ENCODE measurements around the gene WFS1.

WFS1 gene

DNA sequence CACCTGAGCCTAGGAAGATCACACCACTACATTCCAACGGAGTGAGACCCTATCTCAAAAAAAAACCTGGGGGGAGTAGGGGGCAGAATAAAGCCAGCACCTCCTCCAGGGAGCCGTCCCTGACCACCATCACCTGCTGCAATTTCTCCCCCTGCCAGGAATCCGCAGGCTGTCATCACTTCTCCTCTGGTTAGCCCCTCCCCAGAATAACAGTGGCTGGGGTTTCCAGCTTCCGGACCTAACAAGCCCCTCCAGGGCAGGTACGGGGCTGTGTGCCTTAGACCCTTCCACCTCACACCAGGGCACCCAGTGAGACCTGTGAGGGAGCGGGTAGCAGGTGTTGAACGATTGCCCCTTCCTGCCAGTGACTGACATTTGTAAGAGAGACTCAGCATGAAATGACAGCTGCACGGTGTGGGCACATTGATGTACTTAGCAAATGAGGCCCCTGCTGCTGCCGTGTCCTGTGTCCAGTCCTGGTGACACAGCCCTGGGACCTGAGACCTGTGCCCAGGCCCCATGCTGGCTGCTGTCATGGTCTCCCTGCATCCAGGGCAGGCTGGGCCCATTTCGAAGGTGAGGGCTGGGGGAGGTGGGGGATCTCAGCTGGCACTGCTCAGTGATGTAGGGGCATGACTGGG is 6.7 kb upstream of the WFS1 start:
- no peak for DNase-seq

DNA sequence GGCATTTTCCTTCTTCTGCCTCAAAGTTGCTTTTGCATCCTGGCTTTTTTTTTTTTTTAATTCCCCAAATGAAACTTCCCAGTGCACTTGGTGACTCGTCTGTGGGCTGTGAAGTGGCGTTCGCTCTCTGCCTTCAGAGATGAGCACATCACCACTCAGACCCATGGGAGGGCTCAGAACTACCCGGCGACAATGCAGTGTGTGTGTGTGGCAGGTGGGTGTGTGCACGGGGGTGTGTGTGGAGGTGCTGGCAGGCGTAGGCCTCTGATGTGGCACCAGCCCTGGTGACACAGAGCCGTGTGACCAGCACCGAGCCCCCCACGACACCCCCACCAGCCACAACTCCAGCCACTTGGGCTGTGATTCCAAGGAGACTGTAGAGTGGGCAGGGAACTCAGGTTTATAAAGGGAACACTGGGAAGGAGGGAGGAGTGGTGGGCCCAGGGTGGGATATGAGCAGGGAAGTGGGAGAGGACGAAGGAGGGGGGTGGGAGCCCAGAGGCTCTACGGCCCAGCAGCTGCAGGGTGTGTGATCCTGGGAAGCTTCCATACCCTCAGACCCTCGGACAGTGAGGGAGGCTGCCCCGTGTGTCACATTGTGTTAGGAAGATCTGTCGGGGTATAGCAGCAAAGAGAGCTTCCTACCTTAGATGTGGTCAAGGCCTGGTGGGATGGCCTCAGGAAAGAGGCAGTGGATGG is 6.0 kb upstream of the WFS1 start:
- no peak for DNase-seq

DNA sequence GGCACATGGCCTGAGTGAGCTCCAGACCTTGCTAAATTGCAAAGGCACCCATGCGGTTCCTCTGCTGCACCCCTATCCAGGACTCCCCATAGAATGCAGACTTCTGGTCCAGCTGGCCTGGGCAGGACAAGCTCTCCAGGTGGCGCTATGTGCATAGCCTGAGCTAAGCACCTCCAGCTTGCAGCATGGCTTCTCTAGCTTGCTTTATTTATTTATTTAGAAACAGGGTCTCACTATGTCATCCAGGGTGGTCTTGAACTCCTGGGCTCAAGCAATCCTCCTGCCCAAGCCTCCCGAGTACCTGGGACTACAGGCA is 5.5 kb upstream of the WFS1 start:
- no peak for DNase-seq

DNA sequence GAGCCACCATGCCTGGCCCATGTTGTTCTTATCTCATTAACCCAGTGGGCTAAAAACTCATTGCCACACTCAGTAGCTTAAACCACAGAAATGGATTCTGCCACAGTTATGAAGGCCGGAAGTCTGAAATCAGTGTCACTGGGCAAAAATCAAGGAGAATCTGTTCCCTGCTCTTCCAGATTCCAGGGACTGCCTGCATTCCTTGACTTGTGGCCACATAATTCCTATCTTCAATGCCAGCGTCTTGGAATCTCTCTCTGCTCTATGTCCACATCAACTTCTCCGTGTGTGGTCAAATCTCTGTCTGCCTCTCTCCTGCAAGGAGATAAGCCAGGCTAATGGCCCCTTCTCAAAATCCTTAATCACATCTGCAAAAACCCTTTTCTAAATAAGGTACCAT is 4.1 kb upstream of the WFS1 start:
- no peak for DNase-seq

DNA sequence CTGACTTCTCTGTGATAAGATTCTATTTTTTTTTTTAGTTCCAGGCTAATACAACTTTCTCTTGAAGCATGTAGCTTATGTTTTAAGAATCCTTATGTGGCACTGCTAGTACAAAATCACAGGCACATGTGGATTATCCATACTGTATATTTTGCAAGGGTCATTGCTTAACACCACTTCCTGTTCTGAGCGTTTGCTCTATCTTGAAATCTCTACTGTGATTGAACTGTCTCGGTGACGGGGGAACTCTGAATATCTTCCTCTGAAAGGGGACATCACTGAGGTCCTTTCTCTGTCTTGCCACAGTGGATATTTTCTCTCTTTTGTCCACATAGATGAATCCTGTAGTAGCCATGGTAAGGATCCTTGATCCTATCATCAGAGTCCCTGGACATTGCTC is 2.1 kb upstream of the WFS1 start:
- no peak for DNase-seq

DNA sequence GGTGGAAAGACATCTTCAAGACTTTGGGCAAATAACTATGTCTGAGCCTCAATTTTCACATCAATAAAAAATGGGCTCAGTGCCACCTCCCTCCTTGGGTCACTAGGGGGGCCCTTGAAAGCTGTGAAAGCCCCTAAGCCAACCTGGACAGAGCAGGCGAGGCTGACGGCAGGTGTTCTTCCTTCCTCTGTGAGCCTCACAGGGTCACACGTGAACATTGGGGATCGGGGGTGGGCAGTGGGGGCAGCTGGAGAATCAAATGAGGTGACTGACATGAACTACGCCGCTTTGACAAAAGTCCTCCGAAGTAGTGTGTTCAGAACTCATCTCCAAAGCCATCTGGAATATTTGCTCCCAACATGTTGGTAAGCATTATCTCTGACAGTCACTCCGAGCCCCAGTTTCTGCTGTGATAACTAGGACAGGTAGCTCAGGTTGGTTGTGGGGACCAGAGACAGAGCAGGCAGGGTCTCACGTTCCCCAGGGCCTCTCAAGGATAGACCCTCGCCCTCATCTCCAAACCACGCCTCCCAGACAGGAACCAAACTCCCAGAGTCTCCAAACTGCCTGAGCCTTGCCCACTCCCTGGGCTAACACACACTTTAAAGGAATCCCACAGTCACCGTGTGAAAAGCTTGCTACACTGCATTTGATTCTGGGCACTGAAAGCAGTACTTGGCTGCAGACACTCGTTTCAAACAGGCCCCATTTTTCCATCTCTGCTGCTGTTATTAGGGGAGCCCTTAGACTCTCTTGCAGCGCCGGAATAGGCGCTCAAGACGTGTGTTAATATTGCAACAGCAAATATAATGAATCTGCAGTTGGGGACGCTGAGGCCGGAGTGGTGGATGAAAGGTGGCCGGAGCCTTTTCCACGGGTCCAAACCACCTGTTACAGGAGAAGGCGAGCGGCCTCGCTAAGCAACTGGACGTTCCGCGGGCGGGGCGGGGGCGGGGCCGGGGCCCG is 717 bp upstream of the WFS1 start:
- no peak for DNase-seq

DNA sequence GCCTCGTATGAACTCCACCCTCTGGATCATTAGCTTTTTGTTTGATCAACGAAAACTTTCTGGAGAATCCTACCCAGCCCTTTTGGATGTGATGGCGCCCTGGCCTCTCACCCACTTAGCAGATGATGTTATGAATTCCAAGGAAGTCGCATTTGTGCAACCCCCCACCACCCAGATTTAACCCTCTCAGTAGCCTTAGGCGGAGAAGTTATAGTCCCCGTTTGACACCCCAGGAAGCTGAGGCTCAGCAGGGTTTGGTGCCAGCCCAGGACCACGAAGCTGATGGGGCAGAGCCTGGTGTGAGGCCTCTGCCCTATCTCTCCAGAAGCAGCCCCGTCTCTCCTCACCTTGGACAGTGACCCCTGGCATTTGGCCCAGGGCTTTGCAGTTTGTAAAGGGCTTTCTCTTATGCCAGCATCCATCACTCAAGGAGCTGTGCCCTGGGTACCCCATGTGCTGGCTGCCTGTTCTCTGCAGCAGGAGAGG is 1.0 kb downstream of the WFS1 start:
- DNase-seq, result no peak

DNA sequence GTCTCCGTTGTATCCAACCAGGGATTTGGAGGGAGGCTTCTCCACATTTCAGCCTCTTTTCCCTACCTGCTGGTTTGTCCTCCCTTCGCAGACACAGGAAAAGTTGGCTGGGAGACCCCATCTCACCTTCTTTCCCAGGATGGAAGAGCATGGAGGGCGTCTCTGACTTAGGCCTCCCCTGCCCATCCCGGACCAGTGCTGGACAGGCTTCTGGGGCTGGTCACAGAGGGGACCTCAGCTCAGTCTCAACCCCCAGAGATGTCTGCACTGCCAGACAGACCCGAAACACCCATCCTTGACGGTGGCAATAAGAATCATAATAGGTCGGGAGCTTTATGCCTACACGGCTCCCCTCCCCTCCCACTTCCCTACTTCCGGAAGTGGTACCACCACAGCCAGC is 1.6 kb downstream of the WFS1 start:
- no peak for DNase-seq

DNA sequence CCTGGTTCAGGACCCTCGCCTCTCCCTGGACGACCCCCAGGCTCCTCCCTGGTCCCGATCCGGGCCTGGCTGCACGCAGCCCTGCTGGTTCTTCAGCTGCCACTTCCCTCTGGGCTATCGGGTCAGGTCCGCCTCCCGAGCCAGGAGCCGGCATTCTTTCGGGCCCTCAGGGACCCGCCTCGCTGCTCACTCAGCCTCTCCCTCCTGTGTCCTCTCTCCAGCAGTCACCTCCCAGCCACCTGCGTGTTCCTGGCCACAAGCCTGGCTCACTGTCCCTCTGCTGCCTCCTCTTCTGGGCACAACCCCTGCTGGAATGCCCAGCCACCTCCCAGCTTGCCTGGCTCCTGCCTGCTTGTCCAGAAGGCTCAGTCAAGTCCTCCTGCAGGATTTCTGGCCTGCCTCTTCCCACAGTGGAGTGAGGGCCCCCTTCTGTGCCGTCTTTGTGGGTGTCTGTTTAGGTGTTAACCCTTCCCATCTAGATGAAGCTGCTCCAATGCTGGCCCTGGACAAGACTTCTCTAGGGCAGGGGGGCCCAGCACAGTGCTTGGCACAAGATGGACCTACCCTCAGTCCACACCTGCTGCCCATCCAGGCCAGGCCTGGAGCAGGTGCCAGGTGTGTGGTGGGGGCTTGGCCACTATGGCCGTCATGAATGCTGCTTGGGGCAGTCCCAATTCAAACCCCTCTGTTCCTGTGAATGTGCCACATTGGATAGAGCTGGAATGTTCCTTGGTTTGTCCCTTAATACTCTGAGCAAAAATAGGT is 2.2 kb downstream of the WFS1 start:
- DNase-seq, result no peak

DNA sequence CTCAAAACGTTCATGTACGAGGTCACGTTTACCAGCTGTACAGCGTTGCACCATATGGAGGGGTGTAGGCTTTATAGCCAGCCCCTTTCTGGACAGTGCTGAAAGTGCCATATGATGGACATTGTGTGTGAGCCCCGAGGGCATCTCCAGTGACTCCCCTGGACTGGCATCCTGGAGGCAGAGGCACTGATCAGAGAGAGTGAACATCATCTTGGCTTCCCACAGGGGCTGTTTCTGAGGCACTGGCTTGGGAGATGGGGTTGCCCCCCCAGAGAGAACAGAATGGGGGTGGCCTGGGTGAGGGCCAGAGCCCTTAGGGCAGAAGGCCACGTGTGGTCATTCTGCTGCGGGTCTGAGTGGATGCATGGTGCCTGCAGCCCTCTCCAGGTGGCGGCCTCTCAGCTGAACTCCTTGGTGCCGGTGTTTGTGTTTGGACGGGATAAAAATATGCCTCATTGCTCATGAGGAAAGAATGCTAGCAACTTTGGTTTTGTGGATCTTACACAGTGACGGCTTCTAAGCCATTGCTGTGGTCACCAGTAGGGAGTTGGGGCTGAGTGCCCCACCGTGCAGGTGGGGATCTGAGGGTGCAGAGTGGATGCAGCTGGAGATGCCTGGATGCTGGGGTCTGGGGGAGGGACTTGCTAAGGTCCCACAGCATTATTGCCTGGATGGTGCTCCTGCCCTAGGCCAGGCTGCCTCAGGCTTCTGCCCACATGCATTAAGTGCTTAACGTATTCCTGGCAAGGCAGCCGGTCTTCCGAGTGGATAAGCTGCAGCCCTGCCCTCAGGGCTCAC is 3.4 kb downstream of the WFS1 start:
- no peak for DNase-seq

DNA sequence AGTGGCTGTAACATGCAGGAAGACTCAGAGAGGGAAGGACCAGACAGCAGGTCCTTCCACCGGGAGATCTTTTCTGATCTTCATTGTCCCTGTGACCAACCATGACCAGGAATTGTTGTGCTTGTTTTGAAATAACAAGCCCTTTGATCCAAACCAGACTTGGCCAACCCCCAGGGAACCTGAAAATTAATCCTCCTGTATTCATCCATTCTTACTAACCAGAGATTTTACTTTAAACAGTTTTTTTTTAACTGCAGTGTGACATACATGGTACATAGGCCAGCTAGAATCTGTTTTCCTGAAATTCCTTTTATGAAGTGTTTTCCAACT is 4.0 kb downstream of the WFS1 start:
- DNase-seq, result no peak

DNA sequence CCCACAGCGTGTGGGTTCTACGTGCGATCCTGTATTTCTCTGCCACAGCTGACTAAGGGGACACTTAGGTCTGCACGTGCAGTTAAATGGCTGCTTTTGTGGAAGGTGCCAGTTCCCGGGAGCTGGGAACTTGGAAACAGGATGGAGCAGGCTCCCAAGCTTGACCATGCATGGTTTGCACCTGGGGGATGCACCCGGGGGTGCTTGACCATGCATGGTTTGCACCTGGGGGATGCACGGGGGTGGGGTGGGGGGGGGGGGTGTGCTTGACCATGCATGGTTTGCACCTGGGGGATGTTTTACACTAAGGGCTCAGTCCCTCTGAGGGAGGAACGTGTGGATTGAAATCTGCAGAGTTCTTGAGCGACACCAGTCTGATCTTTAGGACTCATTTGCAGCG is 5.7 kb downstream of the WFS1 start:
- no peak for DNase-seq

DNA sequence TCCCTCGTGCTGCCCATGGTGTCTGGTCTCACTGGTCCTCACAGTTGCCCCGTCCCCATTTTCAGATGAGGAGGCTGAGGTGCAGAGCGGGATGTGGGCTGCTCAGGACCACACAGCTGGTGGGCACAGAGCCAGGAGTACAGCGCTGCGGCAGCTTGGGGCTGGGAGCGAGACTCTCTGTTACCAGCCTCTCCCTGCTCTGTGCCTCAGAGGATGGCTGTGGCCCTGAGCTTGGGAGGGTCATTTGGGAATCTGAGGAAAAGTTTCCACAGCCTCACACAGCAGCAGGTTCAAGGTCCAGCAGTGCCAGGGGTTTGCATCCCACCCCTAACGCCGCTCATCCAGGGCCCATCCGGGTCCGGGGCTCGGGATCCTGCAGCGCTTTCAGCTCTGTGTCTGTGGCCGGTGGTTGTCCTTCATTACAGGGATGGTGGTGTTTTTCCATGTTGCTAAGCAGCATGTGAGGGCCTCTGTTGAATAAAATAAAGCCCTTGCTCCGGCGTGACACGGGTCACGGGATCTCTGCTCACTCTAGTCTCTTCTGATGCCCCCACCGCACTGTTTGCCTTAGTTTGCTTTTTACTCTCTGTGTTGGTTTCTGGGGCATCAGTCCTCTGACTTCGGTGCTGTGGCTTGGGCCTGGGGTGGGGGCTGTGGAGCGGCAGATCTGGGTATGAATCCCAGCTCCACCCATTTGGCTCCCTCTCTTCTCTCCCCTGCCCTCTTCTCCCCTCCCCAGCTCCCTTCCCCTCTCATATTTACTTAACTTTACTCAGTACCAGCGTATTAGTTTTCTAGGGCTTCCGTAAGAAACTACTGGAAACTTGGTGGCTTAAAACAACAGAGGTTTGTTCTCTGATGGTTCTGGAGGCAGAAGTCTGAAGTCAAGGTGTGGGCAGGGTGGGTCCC is 6.5 kb downstream of the WFS1 start:
- no peak for DNase-seq

DNA sequence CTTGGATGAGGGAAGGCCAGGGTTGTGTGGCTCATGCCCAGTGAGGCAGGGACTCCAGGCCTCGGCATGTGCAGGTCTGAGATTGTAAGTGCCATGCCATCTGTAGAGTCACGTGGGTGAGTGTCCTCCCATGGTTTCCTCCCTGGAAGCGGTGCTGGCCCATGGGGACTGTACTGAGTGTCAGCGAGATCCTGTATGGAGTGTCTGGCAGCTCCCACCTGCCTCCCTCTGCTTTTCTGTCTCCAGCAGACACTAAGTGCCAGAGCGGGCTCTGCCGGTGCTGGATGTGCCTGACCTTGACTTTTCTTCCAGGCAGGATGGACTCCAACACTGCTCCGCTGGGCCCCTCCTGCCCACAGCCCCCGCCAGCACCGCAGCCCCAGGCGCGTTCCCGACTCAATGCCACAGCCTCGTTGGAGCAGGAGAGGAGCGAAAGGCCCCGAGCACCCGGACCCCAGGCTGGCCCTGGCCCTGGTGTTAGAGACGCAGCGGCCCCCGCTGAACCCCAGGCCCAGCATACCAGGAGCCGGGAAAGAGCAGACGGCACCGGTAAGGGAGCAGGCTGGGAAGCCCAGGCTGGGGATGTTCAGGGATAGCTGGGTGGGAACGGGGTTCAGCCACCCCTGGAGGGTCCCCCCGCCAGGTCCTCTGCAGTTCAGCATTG is 7.6 kb downstream of the WFS1 start:
- peak; percentile 55 for DNase-seq

DNA sequence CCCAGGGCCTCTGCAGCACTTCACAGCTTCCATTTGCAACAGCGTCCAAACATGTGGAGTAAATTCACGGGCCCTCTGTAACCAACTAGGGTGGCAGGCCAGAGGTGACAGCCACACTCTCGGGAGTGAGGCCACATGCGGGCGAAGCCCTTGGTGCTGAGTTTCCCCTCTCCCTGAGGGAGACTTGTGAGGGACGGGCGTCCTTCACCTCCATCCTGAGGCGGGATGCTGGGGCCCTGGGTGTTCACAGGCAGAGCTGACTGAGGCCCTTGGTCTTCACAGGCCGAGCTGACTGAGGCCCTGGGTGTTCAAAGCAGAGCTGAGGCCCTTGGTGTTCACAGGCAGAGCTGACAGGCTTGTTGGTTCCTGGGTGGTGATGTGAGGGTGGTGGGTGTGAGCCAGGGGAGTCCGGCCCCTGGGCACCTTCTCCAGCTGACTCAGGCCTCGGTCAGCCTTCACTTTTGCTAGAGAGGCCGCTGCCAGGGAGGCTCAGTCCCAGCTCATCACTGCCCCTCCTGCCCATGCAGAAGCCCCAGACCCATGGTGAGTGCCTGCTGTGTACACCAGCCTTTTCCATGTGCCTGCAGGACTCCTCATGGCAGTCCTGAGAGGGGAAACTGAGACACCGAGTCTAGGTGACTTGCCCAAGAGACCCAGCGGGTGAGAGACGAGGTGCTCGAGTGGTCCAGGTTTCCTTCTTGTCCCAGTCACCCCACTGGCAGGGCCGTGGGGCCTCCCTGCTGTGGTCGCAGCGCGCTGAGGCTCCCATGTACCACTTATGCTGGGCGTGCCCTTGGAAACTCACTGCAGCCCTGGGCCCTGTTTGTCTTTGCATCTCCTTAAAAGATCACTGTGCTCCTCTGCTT is 8.5 kb downstream of the WFS1 start:
- DNase-seq, result no peak

DNA sequence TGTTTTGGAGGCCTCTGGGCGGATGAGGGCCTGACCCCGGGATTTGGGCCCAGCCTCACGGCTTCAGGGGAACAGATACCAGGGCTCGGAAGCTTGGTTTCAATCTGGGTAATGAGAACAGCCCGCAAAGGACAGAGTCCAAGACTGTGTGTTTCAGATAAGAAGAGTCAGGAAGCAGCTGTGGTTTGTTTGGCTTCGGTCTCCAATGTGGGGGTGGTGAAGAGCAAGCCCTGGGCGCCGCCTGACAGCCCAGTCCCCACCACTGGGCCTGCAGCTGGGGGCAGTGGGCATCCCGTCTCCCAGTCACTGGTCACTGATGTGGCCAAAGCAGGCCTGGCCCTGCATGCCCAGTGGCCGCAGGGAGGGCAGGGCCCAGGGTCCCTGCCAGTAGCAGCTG is 9.1 kb downstream of the WFS1 start:
- no peak for DNase-seq

DNA sequence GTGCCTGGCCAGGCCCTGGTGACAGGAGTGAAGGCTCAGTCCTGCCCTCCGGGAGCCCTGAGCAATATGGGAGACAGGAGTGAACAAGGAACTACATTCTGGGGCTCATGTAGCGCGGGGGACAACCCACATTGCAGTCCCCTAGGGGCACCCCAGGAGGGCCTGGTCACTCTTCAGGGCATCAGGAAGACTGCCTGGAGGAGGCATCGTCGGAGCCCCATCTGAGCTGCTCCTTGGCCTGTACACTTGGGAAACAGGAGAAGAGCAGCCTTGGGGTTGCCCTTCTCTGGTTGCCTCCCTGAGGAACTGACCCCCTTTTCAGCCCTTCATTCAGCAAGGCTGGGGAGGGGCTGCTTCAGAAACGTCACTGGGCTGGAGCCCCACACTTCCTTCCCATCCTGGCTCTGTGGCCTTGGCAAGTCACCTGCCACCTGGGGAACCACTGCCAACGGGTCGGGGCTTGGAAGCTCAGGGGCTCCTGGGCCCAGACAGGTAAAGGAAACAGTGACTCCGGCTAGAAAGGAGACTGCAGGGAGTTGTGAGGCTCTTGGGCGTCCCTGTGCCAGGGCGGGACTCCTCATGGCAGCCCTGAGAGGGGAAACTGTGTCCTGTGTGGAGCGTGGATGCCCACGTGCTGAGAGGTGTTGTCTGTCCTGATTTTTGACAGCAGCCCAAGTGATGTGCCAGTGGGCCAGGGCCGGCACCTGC is 10.1 kb downstream of the WFS1 start:
- DNase-seq, result no peak

DNA sequence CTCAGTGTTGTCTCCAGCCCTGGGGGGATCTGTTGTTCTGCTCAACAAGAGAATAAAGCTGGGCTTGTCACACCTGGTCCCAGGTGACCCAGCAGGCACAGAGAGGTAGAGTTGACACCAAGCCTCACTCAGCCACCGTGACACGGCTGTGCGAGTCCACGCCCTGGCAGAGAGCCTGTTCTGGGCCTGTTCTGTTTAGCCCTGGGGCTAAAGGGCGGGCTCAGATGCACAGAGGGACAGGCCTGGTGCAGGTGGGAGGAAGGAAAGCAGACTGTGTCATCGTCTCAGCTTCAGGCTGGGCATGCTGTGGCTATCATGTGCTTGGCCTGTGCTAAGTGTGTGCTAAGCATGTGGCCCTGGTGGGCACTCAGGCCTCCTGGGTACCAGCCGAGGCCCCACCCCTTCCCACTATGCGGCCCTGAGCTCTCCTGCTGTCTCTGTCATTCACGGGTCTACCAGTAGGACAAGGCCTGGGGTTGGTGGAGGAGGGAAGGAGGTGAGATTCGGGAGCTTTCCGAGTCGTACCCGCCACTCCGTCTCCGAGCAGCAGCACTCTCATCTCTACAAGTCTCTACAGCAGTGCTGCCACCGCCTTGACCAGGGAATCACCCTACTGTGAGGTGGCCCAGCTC is 10.8 kb downstream of the WFS1 start:
- no peak for DNase-seq
